B cell (primary cell): Measurements from ENCODE around the gene KRT6B. TPM values are rescaled to one million over a fixed set of nuclear protein-coding genes. Genes with fewer than 3 reads are reported as not detected.

Source experiments
- ATAC-seq: fragments of 200-7000 bp; cut with Tn5 transposase; one replicate; pipeline ENCODE4 v1.10.0; 2021; ENCODE audit warnings: low read depth, mild to moderate bottlenecking, moderate number of reproducible peaks, moderate library complexity
- CTCF ChIA-PET: fragments of 350-600 bp; sonication (Branson Sonifier 250); formaldehyde crosslinking; loops from one replicate; lab custom pipeline; 2021; ENCODE audit warnings: antibody characterized with exemption, inconsistent platforms; lab: Charles Lee
- POLR2A ChIA-PET: fragments of 350-600 bp; sonication (Branson Sonifier 250); formaldehyde crosslinking; loops from one replicate; lab custom pipeline; 2021; ENCODE audit warnings: antibody characterized with exemption; lab: Charles Lee
- DNase-seq: peaks from one replicate; pipeline ENCODE4 v3.0.0; 2013
- H2AFZ ChIP-seq: 2 replicates; pipeline ENCODE4 v1.6.1; 2012; ENCODE audit warnings: mild to moderate bottlenecking, low read depth, low read length; ENCODE audit not compliant: insufficient read depth, poor library complexity, severe bottlenecking
- H3K27ac ChIP-seq, 2 donors: 1 replicate in 1 of 2; 2 replicates in 1 of 2; pipeline ENCODE4 v1.5.1; 2012 to 2013; ENCODE audit warnings: low read length in 2 of 2, mild to moderate bottlenecking in 2 of 2, moderate library complexity in 1 of 2
- H3K27me3 ChIP-seq, 4 experiments: fragments of 200-600 bp in 1 of 4; sonication (generic) in 1 of 4; replicated peaks in 1 of 4; 1 replicate in 2 of 4; 2 replicates in 2 of 4; pipeline versions ENCODE4 v1.6.1 to v1.7.0; 2013 to 2016; ENCODE audit warnings: low read length in 3 of 4, mild to moderate bottlenecking in 2 of 4, mixed read lengths in 1 of 4, moderate library complexity in 1 of 4; ENCODE audit not compliant: insufficient read depth in 4 of 4, control insufficient read depth in 3 of 4; ENCODE audit errors: control extremely low read depth in 1 of 4
- H3K36me3 ChIP-seq, 2 experiments: replicated peaks in 1 of 2; 1 replicate in 1 of 2; 2 replicates in 1 of 2; pipeline versions ENCODE4 v1.6.1 to v1.7.1; 2013; ENCODE audit warnings: low read length in 1 of 2; ENCODE audit not compliant: insufficient read depth in 2 of 2, control insufficient read depth in 1 of 2; ENCODE audit errors: control extremely low read depth in 1 of 2, extremely low read depth in 1 of 2
- H3K4me1 ChIP-seq, 2 donors: fragments of 200-600 bp in 1 of 2; sonication (generic) in 1 of 2; 1 replicate in 1 of 2; 2 replicates in 1 of 2; pipeline versions ENCODE4 v1.5.1 to v1.6.1; 2013 to 2017; ENCODE audit warnings: low read length in 2 of 2; ENCODE audit not compliant: control insufficient read depth in 2 of 2, insufficient read depth in 2 of 2
- H3K4me2 ChIP-seq: replicated peaks from 2 replicates; pipeline ENCODE3; 2012; ENCODE audit warnings: mild to moderate bottlenecking, low read depth, low read length; ENCODE audit not compliant: poor library complexity, severe bottlenecking
- H3K4me3 ChIP-seq, 5 experiments: fragments of 200-600 bp in 1 of 5; sonication (generic) in 1 of 5; 1 replicate in 3 of 5; 2 replicates in 2 of 5; pipeline versions ENCODE4 v1.5.1 to v1.7.0; 2011 to 2016; ENCODE audit warnings: low read length in 4 of 5, mild to moderate bottlenecking in 4 of 5, low read depth in 2 of 5, control low read depth in 1 of 5, moderate library complexity in 1 of 5; ENCODE audit not compliant: insufficient read depth in 1 of 5; ENCODE audit errors: control extremely low read depth in 1 of 5, extremely low read depth in 1 of 5
- H3K79me2 ChIP-seq: fragments of 200-600 bp; sonication (generic); one replicate; pipeline ENCODE4 v1.6.0; 2016; ENCODE audit warnings: low read length; ENCODE audit not compliant: control insufficient read depth, insufficient read depth
- H3K9ac ChIP-seq: fragments of 200-600 bp; sonication (generic); 2 replicates; pipeline ENCODE4 v1.6.1; 2017; ENCODE audit warnings: mild to moderate bottlenecking, low read length, moderate library complexity
- H3K9me3 ChIP-seq, 3 donors: one replicate each; pipeline versions ENCODE4 v1.6.1 to v1.7.1; 2013; ENCODE audit warnings: low read length in 2 of 3; ENCODE audit not compliant: control insufficient read depth in 2 of 3, insufficient read depth in 1 of 3; ENCODE audit errors: control extremely low read depth in 1 of 3
- H4K20me1 ChIP-seq: 2 replicates; pipeline ENCODE4 v1.6.0; 2012; ENCODE audit warnings: mild to moderate bottlenecking, low read length; ENCODE audit not compliant: insufficient read depth, control insufficient read depth, poor library complexity, severe bottlenecking
- H3K27ac Mint-ChIP-seq: one replicate; pipeline ENCODE4 v1.8.0; 2021; ENCODE audit warnings: mixed read lengths
- H3K27me3 Mint-ChIP-seq: one replicate; pipeline ENCODE4 v1.8.0; 2021; ENCODE audit warnings: mixed read lengths
- H3K4me1 Mint-ChIP-seq: one replicate; pipeline ENCODE4 v1.8.0; 2021; ENCODE audit warnings: mixed read lengths
- H3K4me3 Mint-ChIP-seq: one replicate; pipeline ENCODE4 v1.8.0; 2021; ENCODE audit warnings: mixed read lengths
- H3K9me3 Mint-ChIP-seq: one replicate; pipeline ENCODE4 v1.8.0; 2022; ENCODE audit warnings: mixed read lengths; ENCODE audit not compliant: insufficient read depth
- CTCF ChIP-seq: fragments of 200-600 bp; IDR thresholded peaks from one replicate; pipeline ENCODE4 v1.8.0; 2022; ENCODE audit warnings: antibody characterized with exemption, mild to moderate bottlenecking
- EZH2 ChIP-seq: IDR thresholded peaks from 2 replicates; pipeline ENCODE4 v1.6.1; 2012; ENCODE audit warnings: borderline replicate concordance, low read depth, mild to moderate bottlenecking, moderate library complexity, low read length; ENCODE audit not compliant: insufficient read depth, poor library complexity, severe bottlenecking
- WGBS: methylation state at CpG from one replicate; pipeline ENCODE4 v1.1.5; 2013; ENCODE audit warnings: missing lambda C conversion rate; ENCODE audit not compliant: insufficient coverage; 5-methylcytosine and 5-hydroxymethylcytosine counted together
- intact Hi-C: fragments of 100-400 bp; cut with micrococcal nuclease; formaldehyde crosslinking; loops from one replicate; pipeline ENCODE4 v1.10.0; 2022
- polyA plus RNA-seq: library from polyadenylated mRNA; depleted of rRNA; stranded (reverse); fragments of >200 nt; gene quantifications from 2 replicates; pipeline ENCODE4 v1.2.3, GENCODE V29; 2012
- total RNA-seq, 2 donors: library from RNA; stranded (reverse); fragments of 120-200 nt in 1 of 2; gene quantifications; 1 replicate in 1 of 2; 2 replicates in 1 of 2; pipeline versions ENCODE4 v1.2.3 to v1.2.4, GENCODE V29; 2013 to 2022

The KRT6B gene
- total and polyA plus RNA-seq, 2 donors (not counting 1 experiment from before 2014, with no cell fraction given): not detected

GRCh38 chr12:52474212-52474611 lies 22.3 kb upstream of the KRT6B start:
- ChIA-PET POLR2A (no interaction called here), CTCF (no interaction called here)
- ATAC-seq (no peak), DNase-seq (no peak)
- no peaks in the 10 kb centered on the region for H4K20me1 ChIP-seq
- intact Hi-C loops: loop anchor here (2.0 kb wide), 1 partner anchor 23 kb away; no protein-coding TSS in a partner anchor
- TF ChIP-seq EZH2 (no peak), CTCF (no peak)
- no peak overlapping the region for H3K27ac ChIP-seq
- no peaks in the 10 kb centered on the region for H3K36me3 ChIP-seq
- no CpG with 5 or more reads among the region's 2 CpGs for WGBS
- no peak overlapping the region for H3K4me3 Mint-ChIP-seq
- H3K4me3 ChIP-seq: no peak overlapping the region
- H3K9me3 ChIP-seq: no peaks in the 10 kb centered on the region
- H3K4me1 ChIP-seq: no peaks in the 10 kb centered on the region
- H3K4me1 Mint-ChIP-seq: no peaks in the 10 kb centered on the region
- H3K79me2 ChIP-seq: no peaks in the 10 kb centered on the region
- peaks cover 9% of the 10 kb centered on the region for H3K9me3 Mint-ChIP-seq
- H3K27me3 ChIP-seq: no peaks in the 10 kb centered on the region
- H2AFZ ChIP-seq: no peak overlapping the region
- H3K27ac Mint-ChIP-seq: no peak overlapping the region
- H3K4me2 ChIP-seq: no peak overlapping the region
- H3K9ac ChIP-seq: no peak overlapping the region
- peaks cover 24% of the 10 kb centered on the region for H3K27me3 Mint-ChIP-seq

GRCh38 chr12:52473768-52474167 lies 21.8 kb upstream of the KRT6B start, which contains the start of gene KRT6C:
Gene KRT6C, minus strand, starts transcription at chr12:52473805. Its CDS starts 68 bp downstream, at chr12:52473737.
- Mint-ChIP-seq H3K27ac (no peak within 1 kb of the TSS), H3K27me3 (peaks cover 25% of the 10 kb centered on the region), H3K4me3 (no peak within 1 kb of the TSS), H3K4me1 (no peaks in the 10 kb centered on the region), H3K9me3 (peaks cover 9% of the 10 kb centered on the region)
- no peak for ATAC-seq
- no peaks in the 10 kb centered on the region for H3K4me1 ChIP-seq
- no peak within 1 kb of the TSS for H2AFZ ChIP-seq
- no peaks in the 10 kb centered on the region for H3K36me3 ChIP-seq
- H3K4me3 ChIP-seq: no peak within 1 kb of the TSS
- WGBS: 88% methylated on average over 4 of the region's 4 CpGs
- no peak for DNase-seq
- no peaks in the 10 kb centered on the region for H3K9me3 ChIP-seq
- no peak within 1 kb of the TSS for H3K27ac ChIP-seq
- H3K4me2 ChIP-seq: no peak within 1 kb of the TSS
- ChIA-PET CTCF (no interaction called here), POLR2A (no interaction called here)
- no peaks in the 10 kb centered on the region for H4K20me1 ChIP-seq
- no peaks in the 10 kb centered on the region for H3K27me3 ChIP-seq
- no peak for TF ChIP-seq CTCF
- no peak for TF ChIP-seq EZH2
- H3K9ac ChIP-seq: no peak within 1 kb of the TSS
- no peaks in the 10 kb centered on the region for H3K79me2 ChIP-seq
- intact Hi-C loops: loop anchor here (2.0 kb wide), 1 partner anchor 23 kb away; no protein-coding TSS in a partner anchor
